ENCODE results near the gene FBXO38.
"Not testable (repeated sequence)": the region's sequence is repeated elsewhere in the genome, so short reads cannot be mapped to it uniquely, and the experiment has no call there.

The FBXO38 gene

GRCh38 chr5:148428848-148429247, 45.1 kb downstream of the FBXO38 start:
- DNase-seq: no peak

GRCh38 chr5:148433826-148434225, 50.1 kb downstream of the FBXO38 start:
- no peak for DNase-seq

- no peak for DNase-seq
These were observed 52.3 kb downstream of the FBXO38 start for GRCh38 chr5:148436029-148436428.

- no peak for DNase-seq
These were observed 53.5 kb downstream of the FBXO38 start for GRCh38 chr5:148437249-148437648.

GRCh38 chr5:148438933-148439332, 55.2 kb downstream of the FBXO38 start:
- no peak for DNase-seq

GRCh38 chr5:148443241-148443640, 59.5 kb downstream of the FBXO38 start:
- no peak for DNase-seq

GRCh38 chr5:148443998-148444397, 60.2 kb downstream of the FBXO38 start:
- peak; percentile 10 for DNase-seq

GRCh38 chr5:148445578-148445977, 61.8 kb downstream of the FBXO38 start:
- DNase-seq: no peak

GRCh38 chr5:148446611-148447010, 62.9 kb downstream of the FBXO38 start:
- no peak for DNase-seq

GRCh38 chr5:148452499-148453193, 68.9 kb downstream of the FBXO38 start:
- DNase-seq: no peak

GRCh38 chr5:148454576-148454975, 70.8 kb downstream of the FBXO38 start:
- no peak for DNase-seq

GRCh38 chr5:148455185-148455584, 71.4 kb downstream of the FBXO38 start:
- DNase-seq: no peak

GRCh38 chr5:148457183-148457620, 73.4 kb downstream of the FBXO38 start:
- no peak for DNase-seq

- no peak for DNase-seq
These were observed 74.5 kb downstream of the FBXO38 start for GRCh38 chr5:148458036-148458888.

- DNase-seq: no peak
These were observed 75.9 kb downstream of the FBXO38 start for GRCh38 chr5:148459669-148460068.

GRCh38 chr5:148465381-148466235, 81.8 kb downstream of the FBXO38 start:
- no peak for DNase-seq

- DNase-seq: no peak
These were observed 82.5 kb downstream of the FBXO38 start for GRCh38 chr5:148466236-148466580.

GRCh38 chr5:148467958-148468357, 84.2 kb downstream of the FBXO38 start:
- no peak for DNase-seq

- not testable (repeated sequence) for DNase-seq
These were observed 85.0 kb downstream of the FBXO38 start for GRCh38 chr5:148468746-148469145.

- DNase-seq: no peak
These were observed 85.8 kb downstream of the FBXO38 start for GRCh38 chr5:148469501-148469935.

GRCh38 chr5:148471379-148471778, 87.6 kb downstream of the FBXO38 start:
- DNase-seq: no peak

GRCh38 chr5:148474025-148474511, 90.3 kb downstream of the FBXO38 start:
- DNase-seq: no peak

- no peak for DNase-seq
These were observed 92.5 kb downstream of the FBXO38 start for GRCh38 chr5:148476302-148476701.
